HG02798 (cell line): ENCODE data around the gene IRF1.
A peak's percentile ranks its signal among the peaks of the same experiment; 100 is the strongest.

ENCODE experiments used
- ATAC-seq: cut with Tn5 transposase; IDR thresholded peaks from one replicate; pipeline ENCODE4 v1.9.1; 2021; ENCODE audit warnings: mild to moderate bottlenecking; ENCODE audit not compliant: unreplicated experiment, poor library complexity

The IRF1 gene

DNA sequence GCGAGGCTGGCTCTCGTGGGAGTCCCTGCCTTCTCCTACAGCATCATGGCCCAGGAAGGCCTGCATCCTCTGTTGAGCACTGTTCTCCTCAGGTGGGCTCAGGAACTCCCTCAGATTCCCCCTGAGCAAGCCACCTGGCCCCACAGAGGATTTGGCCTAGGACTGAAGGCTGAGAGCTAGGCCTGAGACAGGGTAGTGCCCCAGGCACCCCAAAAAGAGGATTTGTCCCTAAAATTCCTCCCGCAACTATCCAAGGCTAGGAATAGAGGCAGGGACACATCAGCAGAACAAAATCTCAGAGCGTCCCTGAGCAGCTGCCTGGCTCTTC, 11.0 kb upstream of the IRF1 start:
- no peak for ATAC-seq

DNA sequence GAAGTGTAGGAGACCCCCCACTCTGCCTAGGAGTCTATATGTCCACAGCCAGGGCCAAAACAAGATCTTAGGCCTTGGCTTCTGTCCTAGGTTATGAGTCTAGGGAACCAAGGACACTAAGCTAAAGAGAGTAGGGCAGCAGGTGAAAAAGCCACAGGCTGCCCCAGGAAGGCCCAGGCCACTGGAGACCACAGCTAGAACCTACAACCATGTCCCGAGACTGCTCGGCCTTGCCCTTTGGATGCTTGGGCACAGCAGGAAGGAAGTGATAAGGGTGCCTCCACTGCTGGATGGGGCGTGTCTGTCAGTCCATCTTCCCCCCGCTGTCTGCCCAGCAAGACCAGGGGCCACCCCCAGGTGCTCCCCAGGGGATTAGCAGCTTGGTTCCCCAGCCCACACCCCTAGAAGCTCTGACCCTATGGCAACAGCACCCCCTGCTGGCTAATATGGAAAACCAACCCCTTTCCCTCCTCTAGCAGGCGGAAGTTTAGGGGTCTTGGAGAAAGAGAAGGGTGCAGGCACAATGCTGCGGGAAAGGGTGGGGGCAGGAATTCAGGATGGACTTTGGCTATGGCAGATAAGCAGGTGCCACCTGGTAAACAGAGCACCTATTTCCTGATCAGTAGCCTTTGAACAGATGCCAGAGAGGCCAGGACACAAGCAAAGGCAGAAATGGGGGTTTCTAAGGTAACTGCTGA, 10.5 kb upstream of the IRF1 start:
- ATAC-seq: peak; percentile 39

DNA sequence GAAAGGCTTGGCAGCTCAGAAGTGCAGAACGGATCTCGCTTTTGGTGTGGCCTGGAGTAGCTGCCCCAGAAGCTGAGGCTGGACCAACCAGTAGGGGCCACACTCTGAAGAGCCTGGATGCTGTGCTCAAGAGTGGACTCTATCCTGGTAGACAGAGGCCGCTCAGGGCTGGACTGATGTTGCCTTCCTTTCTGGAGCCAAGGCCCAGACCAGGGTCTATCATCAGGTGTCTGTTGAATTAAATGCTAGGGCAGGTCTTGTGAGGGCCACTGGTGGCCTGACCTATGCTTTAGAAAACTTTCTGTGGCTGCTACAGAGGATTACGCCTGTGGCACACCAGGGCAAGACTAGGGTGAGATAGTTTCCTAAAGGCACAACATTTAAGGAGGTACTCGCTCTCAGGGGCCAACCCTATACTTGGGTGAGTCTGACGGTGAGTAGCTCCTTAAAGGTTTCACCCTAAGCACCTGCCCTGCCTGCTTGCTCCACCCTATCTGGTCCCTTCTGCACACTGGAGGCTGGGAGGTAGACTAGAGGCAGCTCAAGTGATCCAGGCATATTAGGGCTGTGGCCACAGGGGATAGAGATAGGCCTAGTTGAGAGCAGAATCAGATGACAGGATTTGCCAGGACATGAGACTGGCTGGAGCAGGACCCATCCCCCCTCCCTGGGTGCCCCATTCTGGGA, 9.8 kb upstream of the IRF1 start:
- ATAC-seq: no peak

DNA sequence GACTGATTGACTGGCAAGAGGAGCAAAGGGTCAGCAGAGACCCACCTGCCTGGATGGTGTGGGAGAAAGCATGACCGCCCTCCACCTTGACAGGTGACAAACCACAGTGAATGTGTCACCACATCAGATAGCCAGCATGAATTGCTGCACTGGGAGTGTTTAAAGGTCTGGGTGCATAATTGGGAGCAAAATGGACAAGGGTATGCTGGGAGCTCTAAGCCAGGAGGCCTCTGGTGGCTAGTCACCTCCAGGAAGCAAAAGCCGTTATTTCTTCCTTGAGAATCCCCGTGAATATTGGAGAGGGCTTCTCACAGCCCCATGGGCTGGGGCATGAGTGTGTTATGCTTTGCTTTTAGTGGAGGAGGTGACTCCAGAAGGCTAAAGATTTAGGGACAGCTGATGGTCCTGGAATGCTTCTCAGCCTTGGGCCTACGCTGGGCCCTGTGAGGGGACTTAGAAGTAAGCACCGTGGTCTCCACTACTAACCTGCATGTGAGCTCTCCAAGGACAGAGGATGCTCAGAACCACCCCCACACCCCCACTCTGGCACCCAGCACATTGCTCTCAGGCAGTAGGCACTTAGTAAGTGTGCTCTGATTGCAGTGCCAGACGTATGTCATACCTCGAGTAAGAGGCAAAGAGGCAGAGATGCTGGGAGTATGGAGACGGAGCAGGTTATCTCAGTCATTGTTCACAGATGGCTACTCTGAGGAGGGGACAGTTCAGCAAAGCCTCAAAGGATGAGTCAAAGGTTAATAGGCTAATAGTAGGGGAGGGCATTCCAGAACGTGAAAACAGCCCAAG, 9.1 kb upstream of the IRF1 start:
- ATAC-seq: no peak

DNA sequence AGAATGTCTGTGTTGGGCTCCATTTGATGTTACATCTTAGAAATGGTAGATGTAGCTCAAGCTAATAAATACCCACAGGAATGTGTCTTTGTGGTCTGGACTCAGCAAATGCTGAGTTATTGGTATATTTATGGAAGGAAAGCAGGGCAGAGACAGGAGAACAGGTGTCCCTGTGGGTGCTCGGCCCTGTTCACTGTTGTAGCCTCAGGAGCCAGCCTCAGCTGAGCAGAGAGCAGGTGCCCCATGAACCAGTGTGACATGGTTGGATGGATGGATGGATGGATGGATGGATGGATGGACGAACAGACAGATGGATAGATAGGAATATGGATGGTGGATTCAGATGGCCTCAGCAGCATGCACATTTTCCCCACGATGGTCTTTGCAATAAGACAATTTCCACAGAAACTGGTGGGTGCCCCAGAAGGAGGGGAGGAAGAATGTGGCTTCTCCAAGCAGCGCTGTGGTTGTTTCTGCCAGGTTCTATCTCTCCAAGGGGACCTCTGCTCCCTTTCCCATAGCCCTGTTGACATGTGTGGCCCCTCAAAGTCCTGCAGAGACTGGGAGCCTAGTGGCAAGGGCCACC, 8.2 kb upstream of the IRF1 start:
- ATAC-seq: no peak

DNA sequence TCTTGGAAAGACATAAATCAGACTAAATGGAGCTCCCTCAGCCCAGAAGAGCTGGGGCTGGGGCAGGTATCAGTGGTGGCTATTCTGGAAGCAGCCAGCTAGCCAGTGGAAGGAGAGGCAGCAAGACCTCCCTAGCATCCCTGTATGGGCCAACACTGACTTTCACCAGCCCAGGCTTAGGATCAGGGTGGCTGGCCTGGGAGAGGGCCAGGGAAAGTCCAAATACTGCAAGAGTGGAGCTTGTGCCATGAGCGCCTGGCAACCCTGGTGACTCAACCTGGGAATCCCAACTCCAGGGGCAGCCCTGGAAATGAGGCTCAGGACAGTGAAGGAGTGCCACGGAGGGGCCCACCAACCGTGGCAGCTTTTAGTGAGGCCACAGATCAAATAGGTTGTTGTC, 7.6 kb upstream of the IRF1 start:
- ATAC-seq: no peak

DNA sequence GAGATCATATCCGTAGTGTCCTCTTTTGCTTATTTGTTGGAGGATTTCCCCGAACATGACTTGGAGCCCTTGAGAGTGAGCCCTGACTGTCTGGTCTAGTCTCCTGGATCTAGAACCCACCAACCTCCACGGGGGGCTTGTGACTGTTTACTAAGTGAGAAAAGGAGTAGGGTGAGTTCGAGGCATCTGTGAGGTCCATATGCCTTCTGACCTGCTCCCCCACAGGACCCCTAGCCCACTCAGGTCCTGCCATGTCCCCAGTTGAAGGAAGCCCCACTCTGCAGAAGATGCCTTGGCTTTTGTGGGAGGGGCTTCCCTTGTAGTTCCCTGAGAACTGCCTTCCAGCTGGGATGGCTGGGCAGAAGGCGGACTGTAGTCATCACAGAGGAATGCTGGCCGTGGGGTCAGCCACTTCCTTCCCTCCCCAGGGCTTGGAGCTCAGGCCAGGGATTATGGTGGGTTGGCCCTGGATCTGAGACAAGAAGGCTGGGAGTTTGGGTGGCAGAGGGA, 7.0 kb upstream of the IRF1 start:
- ATAC-seq: no peak

DNA sequence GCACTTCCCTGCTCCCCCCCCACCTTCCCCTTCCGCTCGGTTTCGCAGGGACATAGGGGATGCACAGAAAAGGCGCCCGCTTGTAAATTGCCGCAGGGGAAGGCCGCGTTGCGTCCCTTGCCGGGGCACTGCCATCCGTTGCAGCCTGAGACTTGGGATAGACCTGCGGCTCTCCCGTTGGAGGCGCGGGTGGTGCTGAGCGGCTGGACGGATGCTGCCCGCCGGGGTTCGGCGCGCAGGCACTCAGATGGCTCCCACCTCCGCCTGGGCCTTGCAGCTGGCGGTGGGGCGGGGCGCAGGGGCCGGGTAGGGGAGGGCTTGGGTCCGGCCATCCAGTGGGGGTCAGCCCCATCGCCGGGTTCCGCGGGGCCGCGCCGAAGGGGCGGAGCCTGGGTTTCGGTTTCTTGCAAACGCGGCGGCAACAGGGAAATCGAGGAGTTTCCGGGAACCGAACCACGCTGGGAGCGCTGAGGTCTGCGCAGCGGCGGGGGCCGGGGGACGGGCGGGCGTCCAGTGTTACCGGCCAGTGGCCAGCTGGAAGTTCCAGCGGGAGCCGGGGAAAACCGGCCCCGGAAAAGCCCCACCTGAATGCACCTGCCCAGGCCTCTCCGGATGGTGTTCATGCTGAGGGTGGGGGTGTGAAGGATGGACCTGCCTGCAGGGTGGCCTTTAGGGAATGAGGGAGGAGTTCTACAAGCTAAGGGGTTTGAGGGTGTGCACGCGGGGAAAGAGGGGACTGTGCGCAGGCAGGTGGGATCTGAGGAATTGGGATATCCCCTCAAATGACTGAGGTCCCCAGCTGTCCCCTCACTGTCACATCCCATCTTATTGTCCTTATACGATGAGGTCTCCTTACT, 6.3 kb upstream of the IRF1 start:
- ATAC-seq: peak; percentile 59

DNA sequence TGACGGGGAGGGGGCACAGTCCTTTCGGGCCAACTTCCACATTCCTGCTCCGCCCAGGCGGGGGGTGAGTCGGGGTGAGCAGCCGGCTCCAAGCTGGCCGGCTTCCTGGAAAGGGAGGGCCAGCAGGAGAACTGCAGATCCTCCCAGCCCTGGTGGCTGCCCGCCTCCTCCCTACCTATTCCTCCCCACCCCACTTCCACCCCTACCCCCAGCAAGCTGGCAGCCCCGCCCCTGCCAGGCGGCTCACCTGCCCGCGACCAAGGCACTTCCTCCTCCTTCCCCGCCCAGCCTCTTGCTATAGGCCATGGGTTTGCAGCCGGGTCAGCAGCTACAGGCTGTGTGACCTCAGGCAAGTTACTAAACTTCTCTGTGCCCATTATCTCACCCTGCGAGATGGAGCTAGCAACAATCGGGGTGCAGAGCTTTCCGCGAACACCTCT, 5.6 kb upstream of the IRF1 start:
- peak; percentile 45 for ATAC-seq

DNA sequence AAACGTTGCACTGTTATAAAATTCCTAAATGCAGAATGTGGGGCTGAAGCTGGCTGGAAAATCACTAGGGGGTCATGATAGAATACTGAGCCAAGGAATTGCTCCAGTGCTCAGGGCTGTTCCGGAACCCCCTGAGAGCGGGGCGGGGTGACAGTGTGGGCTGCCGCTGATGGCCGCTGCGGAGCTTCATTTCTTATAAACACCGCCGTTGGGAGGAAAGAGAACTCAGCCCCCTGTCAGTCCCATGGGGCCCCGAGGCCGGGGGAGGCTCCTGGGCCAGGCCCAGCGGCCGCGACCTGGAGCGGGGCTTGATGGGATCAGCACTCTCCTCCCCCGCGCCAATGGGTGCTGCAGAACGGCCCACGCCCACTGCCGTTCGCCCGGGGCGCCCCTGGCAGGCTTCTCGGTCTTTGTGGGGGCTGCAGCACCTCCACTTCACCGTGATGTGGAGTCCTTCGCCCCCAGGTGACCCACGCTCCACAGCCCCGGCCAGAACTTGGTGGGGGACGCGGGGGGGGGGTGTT, 5.2 kb upstream of the IRF1 start:
- peak; percentile 28 for ATAC-seq

DNA sequence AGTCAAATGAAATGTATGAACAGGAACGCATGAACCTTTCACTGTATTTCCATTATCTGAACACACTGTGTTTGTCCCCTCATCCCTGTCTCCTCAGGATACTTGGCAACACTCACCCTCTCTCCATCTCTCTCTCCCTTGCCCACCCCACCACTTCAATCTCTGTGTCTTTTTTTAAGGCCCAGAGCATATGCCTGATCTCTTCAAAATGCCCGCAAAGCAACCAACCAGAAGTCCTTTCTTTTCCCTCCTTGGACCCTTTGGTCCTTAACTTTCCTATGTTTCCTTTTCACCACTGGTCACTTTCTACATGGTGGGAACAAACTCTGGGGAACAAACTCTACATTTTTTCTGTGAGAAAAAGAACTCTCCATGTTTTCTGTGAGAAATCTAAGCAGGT, 3.2 kb upstream of the IRF1 start:
- ATAC-seq: no peak

DNA sequence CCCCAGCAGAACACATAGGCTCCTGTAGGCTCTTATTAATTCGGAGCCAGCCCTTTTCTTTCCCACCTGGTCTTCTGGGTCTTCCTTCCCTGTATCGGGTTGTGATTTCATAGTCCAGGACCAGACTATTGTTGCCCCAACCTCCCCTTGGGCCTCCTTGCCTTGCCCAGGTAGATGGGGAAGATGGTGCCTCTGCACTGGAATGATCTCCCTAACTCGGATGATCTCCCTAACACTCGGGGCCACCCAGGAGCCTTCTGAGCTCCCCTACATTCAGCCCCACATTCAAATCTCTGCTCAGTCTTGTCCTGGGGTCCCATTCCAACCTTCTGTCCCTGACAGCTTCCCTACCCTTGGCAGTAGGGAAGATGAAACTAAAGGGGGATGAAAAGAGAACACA, 2.7 kb upstream of the IRF1 start:
- no peak for ATAC-seq

DNA sequence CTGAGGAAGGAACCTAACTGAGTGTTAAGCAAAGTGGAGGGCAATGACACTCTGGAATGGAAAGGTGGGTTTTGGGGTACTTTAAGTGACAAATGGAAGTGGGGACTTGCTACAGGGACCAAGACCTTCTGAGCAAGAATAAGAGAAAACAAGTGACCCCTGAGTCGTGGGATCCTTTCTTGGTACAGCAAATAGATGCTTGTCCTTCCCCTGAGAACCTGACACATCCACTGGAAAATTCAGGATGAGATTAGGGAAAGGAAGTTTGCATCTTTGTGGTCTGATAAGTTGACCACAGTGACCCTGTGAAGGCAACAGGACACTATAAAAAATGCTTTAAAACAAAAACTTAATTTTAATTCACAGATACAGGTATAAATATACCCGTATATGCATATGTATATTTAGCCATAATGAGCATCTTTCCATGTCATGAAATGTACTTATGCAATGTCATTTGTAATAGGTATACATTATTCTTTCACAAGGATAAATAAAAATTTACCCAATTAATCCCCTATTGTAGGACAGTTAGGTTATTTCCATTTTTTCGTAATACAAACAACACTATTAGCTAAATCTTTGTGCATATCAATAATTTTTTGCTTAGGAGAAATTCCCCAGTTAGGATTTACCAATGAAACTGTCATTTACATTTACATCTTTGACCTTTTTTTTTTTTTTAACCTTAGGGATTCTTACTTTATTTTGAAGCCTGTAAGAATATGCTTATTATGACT, 2.0 kb upstream of the IRF1 start:
- ATAC-seq: no peak

DNA sequence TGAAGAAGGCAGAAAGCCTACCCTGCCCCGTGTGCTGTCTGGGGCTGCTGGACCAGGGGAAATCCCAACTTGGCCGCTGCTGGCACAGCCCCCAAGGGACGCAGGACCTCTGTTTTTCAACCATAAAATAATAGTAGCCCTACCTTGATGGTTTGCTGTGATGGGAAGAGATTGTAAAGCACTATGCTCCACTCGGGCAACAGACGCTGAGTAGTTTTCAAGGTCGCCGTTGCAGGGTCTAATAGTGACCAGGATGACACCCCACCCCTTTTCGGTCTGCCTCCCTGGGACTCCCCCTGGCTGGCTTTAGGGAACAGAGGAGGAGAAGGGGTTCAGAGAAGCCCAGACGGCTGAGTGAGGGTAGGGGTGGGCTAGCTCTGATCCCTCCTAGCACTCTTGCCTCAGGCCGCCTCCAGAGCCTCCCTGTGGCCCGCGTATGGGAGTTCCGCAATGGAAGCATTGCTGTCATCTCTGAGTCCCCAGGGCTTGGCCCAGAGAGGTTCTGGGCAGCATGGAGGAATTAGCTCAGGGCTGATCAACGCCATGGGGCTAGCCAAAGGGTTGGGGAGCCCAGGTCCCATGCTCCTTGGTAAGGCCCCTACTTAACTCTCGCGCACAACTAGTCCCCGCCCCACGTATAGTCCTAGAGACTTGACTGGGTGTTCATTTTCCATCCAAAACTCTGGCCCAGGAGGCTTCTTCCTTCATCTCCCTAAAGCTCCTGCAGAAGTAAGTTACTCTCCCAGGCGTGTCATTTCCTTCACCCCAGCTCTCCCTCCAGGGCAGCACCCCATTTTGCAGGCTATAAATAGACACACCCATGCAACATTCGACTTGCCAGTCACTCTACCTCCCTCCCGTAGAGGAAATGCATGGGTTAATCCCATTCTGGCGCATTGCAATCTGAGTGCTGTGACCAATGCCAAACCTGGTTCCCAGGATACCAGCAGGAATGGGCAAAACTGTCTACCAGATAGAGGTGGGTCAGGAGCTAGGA, 1.1 kb upstream of the IRF1 start:
- peak; percentile 17 for ATAC-seq

DNA sequence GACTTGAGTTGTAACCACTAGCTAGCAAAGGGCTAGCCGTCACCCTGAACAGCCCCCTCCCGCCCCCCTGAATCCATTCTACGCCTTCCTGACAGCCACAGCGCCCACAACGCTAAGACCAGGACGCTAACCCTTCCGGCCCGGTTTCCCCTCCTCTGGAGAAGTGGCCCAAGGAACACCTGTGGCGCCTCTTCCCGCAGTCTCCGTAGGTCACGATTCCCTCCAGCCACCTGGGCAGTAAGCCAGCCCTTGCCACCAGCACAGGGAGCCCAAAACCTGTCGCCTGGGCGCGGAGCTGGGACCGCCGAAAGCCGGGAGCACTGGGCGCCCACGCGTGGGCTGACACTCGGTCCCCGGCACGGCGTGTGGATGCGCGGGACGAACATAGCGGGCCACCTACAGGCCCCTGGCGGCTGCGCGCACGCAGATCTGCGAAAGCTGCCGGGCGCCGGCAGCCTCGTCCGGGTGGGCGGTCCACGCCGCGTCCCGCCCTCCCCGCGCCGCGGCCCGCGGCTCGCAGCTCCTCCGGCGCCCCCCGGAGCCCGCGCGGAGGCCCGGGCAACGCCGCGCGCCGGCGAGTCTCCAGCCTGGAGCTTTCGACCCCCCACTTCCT, 596 bp downstream of the IRF1 start:
- peak; percentile 35 for ATAC-seq

DNA sequence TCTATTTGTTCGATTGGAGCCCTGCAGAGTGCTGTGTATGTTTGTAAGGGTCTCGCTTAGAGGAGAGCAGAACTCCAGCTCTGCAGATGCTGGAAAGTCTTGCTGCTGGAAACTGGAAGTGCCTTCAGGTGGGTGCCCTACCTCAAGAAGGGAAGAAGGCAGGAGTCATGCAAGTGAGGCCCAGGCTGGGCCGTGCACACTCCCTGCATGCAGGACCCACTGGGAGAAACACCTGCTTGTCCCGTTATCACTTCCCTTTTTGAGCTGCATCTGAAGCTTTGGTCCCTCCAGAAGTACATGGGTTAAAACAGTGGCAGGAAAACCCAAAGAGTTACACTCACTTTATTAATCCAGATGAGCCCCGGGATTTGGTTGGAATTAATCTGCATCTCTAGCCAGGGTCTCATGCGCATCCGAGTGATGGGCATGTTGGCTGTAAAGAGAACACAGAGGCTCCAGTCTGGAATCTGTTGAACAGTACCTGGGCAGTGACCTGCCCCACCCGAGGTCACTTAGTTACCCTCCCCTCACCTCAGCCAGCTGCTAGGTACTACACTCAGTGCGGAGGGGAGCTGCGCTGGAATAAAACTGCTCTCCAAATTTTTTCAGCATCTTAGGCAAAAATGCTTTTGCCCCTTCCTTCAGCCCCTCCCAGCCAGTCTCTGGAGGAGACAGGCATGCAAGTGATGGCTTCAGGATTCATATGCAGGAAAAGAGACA, 1.4 kb downstream of the IRF1 start:
- no peak for ATAC-seq

DNA sequence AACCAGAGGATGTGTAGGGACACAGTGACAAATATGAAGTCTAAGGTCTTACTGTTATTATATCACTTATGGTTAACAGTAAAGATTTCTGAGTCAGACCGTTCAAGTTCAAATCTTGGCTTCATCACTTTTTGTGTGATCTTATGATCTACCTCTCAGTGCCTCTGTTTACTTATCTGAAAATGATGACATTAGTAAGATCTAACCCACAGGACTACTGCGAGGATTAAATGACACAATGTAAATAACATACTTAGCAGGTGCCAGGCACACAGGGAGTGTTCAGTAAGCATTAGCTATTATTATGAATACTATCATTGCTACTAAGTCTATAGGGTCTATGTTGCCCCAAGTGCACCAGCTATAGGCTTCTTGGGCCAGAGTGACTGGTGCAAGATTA, 2.0 kb downstream of the IRF1 start:
- no peak for ATAC-seq
